Progenitor cell of endocrine pancreas (in vitro differentiated cells): ENCODE results near the gene PANX2. TPM values are rescaled to one million over a fixed set of nuclear protein-coding genes. Genes with fewer than 3 reads are reported as not detected.

Experiments
- DNase-seq: peaks from one replicate; pipeline ENCODE4 v3.0.0; 2021; ENCODE audit warnings: low spot score; ENCODE audit not compliant: unreplicated experiment
- H3K27ac Mint-ChIP-seq: 2 replicates; pipeline ENCODE4 v1.8.0; 2021; ENCODE audit warnings: mild to moderate bottlenecking, moderate library complexity, mixed read lengths
- H3K27me3 Mint-ChIP-seq: 2 replicates; pipeline ENCODE4 v1.8.0; 2021; ENCODE audit warnings: mixed read lengths
- H3K36me3 Mint-ChIP-seq: 2 replicates; pipeline ENCODE4 v1.8.0; 2022; ENCODE audit warnings: mixed read lengths; ENCODE audit not compliant: insufficient read depth
- H3K4me1 Mint-ChIP-seq: 2 replicates; pipeline ENCODE4 v1.8.0; 2021; ENCODE audit warnings: low read depth, mixed read lengths
- H3K4me3 Mint-ChIP-seq: 2 replicates; pipeline ENCODE4 v1.8.0; 2021; ENCODE audit warnings: low read depth, mild to moderate bottlenecking, moderate library complexity, mixed read lengths
- H3K9me3 Mint-ChIP-seq: 2 replicates; pipeline ENCODE4 v1.8.0; 2021; ENCODE audit warnings: low read depth, mixed read lengths
- total RNA-seq: library from RNA; stranded (reverse); gene quantifications from 2 replicates; pipeline ENCODE4 v1.2.1, GENCODE V29; 2021
- TF ChIP-seq, protein P1 (sequence below): fragments of 200-600 bp; sonication (generic); IDR thresholded peaks from one replicate; pipeline ENCODE4 v1.5.0; 2021; ENCODE audit warnings: antibody characterized with exemption, mild to moderate bottlenecking; ENCODE audit not compliant: unreplicated experiment

The PANX2 gene
- total RNA-seq, 1 donor from 2014 or later: 6.3 TPM

DNA sequence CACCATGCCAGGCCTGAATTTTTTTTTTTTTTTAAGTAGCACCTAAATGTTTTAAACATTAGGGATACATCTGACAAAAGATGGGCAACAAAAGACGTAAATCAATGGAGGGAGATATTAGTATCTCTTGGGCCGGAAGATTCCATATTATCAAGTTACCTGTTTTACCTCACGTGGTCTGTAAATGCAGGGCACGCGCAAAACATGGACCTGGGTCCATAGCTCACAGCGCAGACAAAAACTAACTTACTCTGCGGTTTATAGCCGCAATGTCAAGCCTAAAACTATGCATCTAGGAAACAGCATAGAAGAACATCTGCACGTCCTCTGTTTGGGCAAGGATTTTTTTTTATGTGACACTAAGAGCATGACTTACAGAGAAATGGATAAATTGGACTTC lies 31.5 kb upstream of the PANX2 start:
- Mint-ChIP-seq H3K36me3 (no peaks in the 10 kb centered on the region), H3K4me1 (peaks cover 16% of the 10 kb centered on the region), H3K9me3 (no peaks in the 10 kb centered on the region), H3K4me3 (no peak overlapping the region), H3K27ac (no peak overlapping the region), H3K27me3 (peaks cover 40% of the 10 kb centered on the region)
- TF ChIP-seq, protein P1, sequence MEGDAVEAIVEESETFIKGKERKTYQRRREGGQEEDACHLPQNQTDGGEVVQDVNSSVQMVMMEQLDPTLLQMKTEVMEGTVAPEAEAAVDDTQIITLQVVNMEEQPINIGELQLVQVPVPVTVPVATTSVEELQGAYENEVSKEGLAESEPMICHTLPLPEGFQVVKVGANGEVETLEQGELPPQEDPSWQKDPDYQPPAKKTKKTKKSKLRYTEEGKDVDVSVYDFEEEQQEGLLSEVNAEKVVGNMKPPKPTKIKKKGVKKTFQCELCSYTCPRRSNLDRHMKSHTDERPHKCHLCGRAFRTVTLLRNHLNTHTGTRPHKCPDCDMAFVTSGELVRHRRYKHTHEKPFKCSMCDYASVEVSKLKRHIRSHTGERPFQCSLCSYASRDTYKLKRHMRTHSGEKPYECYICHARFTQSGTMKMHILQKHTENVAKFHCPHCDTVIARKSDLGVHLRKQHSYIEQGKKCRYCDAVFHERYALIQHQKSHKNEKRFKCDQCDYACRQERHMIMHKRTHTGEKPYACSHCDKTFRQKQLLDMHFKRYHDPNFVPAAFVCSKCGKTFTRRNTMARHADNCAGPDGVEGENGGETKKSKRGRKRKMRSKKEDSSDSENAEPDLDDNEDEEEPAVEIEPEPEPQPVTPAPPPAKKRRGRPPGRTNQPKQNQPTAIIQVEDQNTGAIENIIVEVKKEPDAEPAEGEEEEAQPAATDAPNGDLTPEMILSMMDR: no peak
- no peak for DNase-seq

DNA sequence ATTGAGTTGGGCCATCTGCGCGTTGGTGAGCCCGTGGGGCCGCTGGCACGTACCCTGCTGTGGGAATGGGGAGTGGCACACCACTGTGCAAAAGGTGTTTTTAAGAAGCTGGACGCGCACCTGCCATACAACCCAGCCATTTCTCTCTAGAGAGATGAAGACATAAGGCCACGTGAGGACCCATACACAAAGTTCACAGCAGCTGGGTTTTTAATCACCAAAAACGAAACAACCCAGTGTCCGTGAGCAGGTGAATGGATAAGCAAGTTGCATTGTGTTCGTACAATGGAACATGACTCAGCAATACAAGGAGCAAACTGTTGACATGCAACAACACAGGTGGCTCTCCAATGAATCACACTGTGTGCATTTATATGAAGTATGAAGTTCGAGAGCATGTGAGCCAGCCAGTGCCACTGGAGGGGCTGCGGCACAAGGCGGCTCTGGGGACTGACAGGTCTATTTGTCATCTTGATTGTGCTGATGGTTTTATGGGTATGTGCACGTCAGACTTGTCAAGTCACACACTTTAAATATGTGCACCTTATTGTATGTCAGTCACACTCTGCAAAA lies 30.6 kb upstream of the PANX2 start:
- Mint-ChIP-seq H3K4me1 (peaks cover 16% of the 10 kb centered on the region), H3K27ac (no peak overlapping the region), H3K9me3 (no peaks in the 10 kb centered on the region), H3K27me3 (peaks cover 37% of the 10 kb centered on the region), H3K4me3 (no peak overlapping the region), H3K36me3 (no peaks in the 10 kb centered on the region)
- TF ChIP-seq, protein P1: no peak
- DNase-seq: no peak

DNA sequence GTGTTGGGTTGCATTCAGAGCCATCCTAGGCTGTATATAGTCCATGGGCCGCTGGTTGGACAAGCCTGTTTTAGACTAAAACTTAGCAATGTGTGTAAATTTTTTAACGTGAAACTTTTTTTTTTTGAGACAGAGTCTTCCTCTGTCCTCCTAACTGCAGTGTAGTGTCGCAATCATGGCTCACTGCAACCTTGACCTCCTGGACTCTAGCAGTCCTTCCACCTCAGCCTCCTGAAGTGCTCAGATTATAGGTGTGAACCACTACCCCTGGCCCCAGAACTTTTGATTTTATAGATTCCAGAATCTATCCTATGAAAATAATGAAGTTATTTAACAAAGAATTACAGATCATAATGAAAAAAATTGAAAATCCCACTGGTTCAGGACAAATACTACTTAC lies 29.9 kb upstream of the PANX2 start:
- Mint-ChIP-seq H3K4me3 (no peak overlapping the region), H3K27ac (no peak overlapping the region), H3K9me3 (no peaks in the 10 kb centered on the region), H3K4me1 (peaks cover 19% of the 10 kb centered on the region), H3K27me3 (peaks cover 42% of the 10 kb centered on the region), H3K36me3 (no peaks in the 10 kb centered on the region)
- TF ChIP-seq, protein P1: no peak
- no peak for DNase-seq

DNA sequence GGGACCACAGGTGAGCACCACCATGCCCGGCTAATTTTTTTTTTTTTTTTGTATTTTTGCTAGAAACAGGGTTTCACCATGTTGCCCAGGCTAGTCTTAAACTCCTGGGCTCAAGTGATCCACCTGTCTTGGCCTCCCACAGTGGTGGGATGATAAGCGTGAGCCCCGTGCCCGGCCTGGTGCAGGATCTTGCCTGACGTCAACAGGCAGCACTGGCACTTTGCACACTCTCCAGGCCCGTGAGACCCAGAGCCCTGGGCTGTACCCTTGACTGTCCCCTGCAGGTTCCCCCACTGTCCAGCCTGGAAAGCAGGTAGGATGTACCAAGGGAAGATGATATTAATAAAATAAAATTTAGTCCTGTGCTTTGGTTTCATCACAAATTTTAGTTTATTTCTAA lies 29.1 kb upstream of the PANX2 start:
- Mint-ChIP-seq H3K9me3 (no peaks in the 10 kb centered on the region), H3K36me3 (no peaks in the 10 kb centered on the region), H3K4me3 (no peak overlapping the region), H3K27me3 (peaks cover 37% of the 10 kb centered on the region), H3K4me1 (peaks cover 22% of the 10 kb centered on the region), H3K27ac (no peak overlapping the region)
- TF ChIP-seq, protein P1: no peak
- DNase-seq: no peak

DNA sequence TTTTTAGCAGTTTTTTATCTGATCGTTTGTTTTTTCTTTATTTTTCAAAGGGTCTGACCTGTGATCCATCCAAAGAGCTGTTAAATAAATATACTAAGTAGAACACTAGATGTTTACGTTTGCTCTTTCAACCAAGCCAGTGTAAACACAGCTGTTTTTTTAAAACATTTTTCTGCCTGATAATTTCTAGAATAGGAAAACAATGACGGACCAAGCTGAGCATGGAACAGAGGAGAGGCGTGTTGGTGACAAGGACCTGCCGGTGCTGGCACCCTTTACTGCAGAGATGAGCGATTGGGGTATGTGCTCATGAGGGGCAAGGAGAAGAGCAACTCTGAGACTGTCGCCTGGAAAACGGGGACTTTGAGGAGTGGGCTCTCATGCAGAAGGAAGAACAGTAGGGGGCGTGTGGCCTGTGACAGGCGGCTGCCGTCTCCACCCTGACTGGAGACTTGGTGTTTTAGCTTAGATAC lies 28.6 kb upstream of the PANX2 start:
- TF ChIP-seq, protein P1: peak; percentile 56
- no peaks in the 10 kb centered on the region for H3K9me3 Mint-ChIP-seq
- no peak overlapping the region for H3K4me3 Mint-ChIP-seq
- H3K36me3 Mint-ChIP-seq: no peaks in the 10 kb centered on the region
- H3K27me3 Mint-ChIP-seq: peaks cover 38% of the 10 kb centered on the region
- H3K27ac Mint-ChIP-seq: no peak overlapping the region
- H3K4me1 Mint-ChIP-seq: peaks cover 25% of the 10 kb centered on the region
- DNase-seq: no peak
